Fibroblast of peridontal ligament (primary cell): ENCODE results near the gene BMP8B.
"Not testable (repeated sequence)": the region's sequence is repeated elsewhere in the genome, so short reads cannot be mapped to it uniquely, and the experiment has no call there.

Source experiments
- DNase-seq: peaks from one replicate; pipeline ENCODE4 v3.0.0-alpha.2; 2010; ENCODE audit errors: extremely low read depth

The BMP8B gene, protein sequence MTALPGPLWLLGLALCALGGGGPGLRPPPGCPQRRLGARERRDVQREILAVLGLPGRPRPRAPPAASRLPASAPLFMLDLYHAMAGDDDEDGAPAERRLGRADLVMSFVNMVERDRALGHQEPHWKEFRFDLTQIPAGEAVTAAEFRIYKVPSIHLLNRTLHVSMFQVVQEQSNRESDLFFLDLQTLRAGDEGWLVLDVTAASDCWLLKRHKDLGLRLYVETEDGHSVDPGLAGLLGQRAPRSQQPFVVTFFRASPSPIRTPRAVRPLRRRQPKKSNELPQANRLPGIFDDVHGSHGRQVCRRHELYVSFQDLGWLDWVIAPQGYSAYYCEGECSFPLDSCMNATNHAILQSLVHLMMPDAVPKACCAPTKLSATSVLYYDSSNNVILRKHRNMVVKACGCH

DNA sequence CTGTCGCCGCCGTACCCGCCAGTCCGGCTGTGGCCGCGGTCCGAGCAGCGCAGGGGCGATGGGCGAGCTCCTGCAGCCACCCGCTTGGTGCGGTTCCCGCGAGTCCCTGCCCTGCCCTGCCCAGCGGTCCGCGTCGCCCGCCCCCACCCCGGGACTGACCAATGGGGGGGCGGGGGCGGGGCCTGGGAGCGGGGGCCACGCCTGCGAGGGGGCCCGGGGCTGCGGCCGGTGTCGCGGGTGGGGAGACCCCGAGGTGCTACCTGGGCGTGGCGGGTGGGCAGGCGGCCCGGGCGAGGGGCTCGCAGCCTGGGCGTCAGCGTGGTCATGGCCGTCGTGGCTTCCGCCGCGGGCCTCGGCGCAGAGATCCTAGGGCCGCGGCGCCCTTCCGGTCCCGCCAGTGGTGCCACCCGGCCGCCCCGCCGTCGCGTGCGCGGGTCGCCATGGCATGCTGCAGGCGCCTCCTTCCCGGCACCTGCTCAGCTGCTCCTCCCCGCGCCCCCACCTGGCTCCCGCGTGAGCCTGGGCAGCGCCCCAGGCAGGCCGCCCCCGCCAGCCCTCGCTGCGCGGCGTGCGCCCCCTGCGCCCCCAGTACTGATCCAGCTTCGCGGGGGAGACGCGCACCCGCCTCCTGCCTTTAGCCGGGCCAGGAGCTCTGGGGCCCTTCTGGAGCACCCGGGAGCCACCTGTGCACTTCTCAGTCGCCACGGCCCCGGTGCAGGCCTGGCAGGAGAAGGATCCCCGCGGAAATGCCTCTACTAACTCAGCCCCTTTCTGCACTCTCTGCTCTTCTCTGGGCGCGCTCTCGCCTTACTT lies at the start of gene BMP8B:
TSS of gene BMP8B (minus strand) at position 108 of the 813 bp plus-strand sequence. CDS start 380 bp downstream, outside the sequence.
- no peak for DNase-seq

DNA sequence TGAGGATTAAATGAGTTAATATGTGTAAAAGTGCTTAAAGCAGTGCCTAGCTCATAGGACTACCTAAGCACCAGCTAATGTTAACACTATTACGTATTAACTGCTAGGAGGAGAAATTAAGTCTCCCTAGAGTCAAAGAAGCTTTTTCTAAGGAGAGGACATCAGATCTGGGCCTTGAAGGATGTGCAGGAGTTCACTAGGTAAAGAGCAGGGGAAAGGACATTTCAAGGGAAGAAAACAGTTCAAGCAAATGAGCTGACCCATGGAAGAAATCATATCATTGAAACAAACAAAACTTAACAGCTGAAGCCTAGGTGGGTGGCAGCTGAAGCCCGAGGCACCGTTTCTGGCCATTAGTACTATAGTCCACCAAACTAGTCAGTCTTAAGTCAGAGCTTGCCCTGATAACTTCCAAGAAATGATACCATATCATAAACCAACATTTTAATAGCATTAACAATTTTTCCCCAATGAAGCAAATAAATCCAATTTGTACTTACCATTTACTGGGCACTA lies 48.0 kb upstream of the BMP8B start:
- DNase-seq: no peak

DNA sequence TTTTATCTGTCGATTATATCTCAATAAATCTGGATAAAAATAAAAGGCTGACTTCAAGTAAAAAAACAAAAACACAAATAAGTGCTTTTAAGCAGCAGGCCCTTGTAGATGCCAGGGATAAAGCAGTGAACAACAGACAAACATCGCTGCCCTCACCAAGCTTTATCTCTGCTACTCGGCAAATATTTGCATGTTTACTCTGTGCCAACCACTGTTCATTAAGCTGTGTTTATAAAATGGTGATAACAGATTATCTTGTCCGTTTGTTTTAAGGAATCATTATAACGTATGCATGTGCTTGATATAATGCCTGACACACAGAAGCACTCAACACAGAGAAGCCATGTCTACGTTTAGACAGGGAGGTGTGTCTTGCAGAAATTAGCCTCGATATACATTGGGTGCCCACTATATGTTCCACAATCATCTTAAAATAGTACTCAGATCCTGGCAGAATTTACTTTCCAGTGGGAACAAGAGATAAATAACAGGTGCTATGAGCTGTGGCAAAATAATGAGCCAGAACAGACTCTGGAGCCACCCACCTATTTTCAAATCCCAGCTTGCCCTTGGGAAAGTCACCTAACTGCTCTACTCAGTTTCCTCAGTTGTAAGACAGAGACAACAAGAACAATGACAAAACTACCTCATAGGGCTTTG lies 47.4 kb upstream of the BMP8B start:
- DNase-seq: no peak

DNA sequence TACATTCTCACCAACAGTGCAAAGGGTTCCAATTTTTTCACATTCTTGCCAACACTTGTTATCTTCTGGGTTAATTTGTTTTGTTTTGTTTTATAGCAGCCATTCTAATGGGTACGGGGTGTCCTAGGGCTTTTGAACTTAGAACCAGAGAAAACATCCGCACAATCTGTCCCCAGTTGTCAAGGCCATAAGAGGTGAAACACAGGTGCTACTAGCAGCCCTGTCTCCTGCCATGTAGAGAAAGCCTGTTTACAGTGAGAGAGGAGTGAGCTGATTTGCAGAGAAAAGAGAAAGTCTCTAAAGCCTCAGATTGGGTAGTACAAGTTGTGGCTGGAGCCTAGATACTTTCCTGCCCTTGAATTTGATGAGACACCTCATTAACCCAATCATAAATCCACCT lies 46.4 kb upstream of the BMP8B start:
- DNase-seq: no peak

DNA sequence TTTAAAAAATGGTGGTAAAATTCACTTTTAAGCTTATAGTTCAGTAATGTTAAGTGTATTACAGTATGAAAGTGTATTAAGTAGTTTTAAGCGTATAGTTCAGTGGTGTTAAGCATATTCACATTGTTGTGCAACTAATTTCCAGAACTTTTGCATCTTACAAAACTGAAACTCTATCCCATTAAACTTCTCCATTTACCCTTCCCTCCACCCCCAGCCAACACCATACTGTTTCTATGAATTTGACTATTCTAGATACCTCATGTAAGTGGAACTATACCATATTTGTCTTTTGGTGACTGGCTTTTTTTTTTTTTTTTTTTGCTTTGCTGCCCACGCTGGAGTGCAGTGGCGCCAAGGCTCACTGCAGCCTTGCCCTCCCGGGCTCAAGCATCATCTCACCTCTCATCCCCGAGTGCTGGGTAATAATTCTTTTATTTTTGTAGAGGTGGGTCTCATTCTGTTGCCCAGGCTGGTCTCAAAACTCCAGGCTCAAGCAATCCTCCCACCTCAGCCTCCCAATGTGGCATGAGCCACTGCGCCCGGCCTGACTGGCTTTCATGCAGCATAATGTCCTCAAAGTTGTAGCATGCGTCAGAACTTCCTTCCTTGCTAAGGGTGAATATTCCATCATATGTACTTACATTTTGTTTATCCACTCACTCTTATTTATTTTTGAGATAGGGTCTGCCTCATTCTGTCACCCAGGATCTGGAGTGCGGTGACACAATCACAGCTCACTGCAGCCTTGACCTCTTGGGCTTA lies 45.1 kb upstream of the BMP8B start:
- no peak for DNase-seq

DNA sequence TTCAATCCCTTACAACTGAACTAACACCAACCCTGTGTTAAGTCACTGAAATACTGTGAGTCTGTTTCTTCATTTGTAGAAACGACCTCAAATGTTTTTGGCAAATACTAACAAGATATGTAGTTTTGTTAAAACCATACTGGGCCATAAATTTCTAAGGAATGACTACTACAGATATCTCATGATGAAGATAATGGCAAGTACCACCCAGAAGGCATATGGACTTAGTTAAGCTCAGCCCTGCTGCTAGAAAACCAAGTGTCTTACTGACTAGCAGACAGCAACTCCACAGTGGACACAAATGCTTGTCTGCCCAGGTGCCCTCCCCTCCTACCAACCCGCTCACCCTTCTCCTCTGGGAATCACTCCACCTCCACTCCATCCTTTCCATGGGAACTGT lies 44.5 kb upstream of the BMP8B start:
- peak; percentile 78 for DNase-seq

DNA sequence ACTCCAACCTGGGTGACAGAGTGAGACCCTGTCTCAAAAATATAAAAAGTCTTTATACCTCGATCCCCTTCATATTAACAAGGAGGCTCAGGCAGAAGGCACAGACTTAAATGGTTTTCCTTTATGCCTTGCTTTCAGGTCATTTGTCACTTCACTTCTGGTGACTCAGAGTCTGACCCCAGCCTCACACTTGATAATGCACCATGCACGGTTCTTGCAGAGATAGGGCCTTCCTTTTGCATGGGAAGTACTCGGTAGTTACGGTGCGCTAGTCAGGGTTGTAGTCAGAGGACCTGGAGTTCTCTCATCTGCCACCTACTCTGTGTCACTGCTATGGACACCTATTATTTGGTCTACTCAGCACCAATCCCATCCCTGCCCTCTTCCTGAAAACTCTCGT lies 43.6 kb upstream of the BMP8B start:
- DNase-seq: no peak

DNA sequence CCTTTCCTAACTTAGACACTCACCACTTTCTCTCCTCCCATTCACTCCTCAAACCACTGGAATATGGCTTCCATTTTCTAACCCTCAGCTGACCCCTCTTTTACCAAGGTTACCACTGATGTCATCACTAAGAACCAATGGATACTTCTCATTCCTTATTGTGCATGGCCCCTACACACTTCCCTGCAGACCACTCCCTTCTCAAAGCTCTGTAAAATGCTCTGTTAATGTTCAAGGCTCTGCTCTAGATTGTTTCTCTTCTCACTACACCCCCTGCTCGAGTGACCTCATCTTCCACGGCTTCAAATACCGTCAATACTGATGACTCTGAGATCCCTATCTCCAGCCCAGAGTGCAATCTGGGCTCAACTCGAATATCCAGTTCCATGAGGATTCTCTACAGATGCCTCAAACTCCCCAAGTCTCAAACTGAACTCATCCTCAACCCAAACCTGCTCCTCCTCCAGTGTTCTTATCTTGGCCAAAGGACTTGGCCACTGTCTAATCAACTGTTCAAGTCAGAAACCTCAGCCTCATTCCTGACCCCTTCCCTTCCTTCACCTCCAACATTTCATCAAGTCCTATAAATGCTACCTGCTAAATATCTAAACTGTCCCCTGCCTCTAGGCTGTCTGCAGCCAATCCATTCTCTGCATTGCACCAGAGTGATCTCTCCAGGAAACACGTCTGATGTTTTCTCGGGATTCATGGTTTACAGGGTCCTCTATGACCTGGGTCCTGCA lies 41.3 kb upstream of the BMP8B start:
- peak; percentile 13 for DNase-seq

DNA sequence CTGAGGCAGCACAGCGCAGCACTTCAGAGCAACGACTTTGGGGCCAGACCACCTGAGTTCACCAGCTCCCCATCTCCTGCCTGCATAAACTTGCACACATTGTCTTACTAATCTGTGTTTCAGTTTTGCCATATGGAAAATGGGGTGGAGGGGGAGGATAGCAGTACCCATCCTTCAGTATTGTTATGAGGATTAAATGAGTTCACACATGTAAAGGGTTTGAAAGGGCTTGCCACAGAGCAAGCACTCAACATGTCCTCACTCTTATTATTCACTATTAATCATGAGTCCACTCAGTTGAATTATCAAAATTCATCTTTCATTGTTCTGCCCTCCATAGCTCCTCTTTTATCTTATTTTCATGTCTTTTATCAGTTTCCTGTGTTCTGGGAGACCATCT lies 40.1 kb upstream of the BMP8B start:
- DNase-seq: no peak

DNA sequence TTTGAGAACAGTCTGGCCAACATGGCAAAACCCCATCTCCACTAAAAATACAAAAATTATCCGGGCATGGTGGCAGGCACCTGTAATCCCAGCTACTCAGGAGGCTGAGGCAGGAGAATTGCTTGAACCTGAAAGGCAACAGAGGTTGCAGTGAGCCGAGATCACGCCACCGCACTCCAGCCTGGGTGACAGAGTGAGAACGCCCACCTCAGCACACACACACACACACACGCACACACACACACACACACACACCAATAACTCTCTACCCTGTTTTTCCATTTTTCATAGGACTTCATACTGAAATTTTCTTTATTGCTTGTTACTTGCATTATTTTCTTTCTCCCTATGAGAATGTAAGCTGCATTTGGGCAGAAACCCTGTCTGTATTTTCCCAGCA lies 39.6 kb upstream of the BMP8B start:
- not testable (repeated sequence) for DNase-seq

DNA sequence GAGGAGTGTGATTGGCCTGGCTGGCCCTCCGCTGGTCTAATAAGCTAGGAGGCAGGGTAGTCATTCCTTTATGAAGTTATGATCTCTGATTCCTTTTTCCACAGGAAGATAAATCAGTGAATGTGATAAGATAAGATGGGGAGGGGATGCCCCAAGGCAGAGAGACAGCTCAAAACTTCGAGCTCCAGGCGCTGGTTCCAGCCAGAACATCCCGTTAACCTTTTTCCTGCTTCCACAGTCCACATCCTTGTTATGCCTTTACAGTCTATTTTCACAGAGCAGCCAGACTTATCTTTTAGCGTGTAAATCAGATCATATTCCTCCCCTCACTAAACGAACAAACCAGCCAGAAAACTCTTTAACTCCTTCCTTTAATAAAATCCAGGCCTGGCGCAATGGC lies 38.5 kb upstream of the BMP8B start:
- DNase-seq: no peak

DNA sequence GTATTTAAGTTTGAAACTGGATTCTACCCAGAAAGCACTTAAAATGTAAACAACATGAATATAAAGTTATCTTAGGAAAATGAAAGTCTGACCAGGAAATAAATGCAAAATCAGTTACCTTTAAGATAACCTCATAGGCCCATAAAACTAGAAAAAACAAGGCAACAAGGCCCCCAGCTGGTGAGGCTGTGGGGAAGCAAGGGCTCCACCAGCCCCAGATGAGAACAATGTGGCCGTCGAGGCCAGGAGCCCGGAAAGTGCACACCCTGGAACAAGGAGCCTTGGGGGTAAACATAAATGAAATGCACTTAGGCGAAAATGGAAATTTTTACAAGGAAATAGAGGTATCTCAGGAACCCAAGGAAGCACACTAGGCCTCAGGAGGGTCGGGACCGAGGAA lies 37.9 kb upstream of the BMP8B start:
- DNase-seq: no peak

DNA sequence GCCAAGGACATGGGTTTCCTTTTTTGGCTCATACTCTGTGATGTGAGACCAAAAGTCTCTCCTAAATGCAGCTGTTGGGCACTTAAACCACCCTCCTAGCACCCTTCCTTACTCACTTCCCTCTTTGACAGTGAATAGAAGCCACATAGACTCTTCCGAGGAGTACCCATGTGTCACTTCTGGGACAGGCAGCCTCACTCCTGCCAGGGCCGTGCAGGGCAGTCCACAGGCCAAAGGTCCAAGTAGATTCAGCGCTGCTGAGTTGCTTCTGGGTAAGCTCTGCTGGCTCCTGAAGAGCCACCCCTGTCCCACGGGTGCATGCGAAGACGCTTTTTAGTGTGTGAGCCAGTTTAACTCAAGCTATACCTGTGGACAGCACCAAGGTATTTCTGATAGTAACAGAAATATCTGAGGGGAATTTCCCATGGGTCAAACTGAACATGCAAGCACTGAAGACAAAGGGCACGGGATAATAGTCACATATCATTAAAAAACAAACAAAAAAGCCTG lies 36.8 kb upstream of the BMP8B start:
- DNase-seq: no peak

DNA sequence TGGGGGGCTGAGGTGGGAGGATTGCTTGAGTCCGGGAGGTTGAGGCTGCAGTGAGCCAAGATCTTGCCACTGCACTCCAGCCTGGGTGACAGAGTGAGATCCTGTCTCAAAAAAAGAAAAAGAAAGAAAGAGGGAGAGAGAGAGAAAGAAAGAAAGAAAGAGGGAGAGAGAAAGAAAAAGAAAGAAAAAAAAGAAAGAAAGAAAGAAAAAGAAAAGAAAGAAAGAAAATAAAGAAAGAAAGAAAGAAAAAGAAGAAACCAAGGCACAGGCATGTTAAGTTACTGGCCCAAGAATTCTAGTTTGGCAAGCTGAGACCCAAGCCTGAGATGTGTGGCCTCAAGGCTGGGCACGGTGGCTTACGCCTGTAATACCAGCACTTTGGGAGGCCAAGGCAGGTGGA lies 34.8 kb upstream of the BMP8B start:
- not testable (repeated sequence) for DNase-seq

DNA sequence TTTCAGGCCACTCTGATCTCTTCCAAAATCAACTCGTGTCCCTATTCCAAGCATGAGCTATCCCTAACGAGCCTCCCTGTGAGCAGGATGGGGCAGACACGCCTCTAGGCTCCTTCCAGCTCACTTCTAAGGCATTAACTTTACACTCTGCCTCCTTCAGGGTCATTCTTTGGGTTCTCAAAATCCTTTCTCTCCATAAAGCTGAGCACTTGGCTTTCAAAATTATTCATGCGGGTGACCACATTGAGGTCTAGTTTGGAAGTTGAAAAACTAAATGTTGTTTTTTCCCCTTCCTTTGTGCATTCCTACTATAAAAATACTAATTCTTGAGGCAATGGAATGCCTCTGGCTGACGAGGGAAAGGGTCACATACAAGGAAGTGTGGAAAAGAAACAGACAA lies 33.5 kb upstream of the BMP8B start:
- peak; percentile 54 for DNase-seq

DNA sequence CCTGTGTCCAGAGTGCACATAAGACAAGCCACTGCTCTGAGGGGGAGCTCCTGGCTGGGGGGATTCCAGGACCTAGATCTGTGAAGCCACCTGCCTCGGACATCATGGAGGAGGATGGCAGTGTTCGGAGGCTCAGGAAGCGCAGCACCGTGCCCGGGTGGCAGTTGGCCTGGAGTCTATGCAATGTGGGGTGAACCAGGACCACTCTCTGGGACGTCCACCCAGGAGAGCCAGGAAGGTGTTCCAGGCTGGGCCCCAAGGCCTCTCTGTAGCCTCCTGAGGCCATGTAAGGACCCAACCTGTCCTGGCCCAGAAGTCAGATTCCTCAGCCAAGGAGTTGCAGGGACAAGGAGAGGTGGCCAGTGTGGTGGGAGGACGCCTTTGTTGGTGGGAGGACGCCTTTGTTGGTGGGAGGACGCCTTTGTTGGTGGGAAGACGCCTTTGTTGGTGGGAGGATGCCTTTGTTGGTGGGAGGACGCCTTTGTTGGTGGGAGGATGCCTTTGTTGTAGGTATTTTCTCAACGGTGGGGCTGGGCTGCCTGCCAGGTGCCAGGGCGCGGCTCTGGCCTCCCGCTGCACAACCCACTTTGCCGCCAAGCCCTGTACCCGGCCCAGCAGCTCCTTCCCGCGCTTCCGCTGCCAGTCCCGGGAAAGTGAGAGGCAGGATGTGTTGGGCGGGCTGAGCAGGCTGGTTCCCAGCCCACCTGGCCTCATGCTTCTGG lies 30.6 kb upstream of the BMP8B start:
- DNase-seq: no peak

DNA sequence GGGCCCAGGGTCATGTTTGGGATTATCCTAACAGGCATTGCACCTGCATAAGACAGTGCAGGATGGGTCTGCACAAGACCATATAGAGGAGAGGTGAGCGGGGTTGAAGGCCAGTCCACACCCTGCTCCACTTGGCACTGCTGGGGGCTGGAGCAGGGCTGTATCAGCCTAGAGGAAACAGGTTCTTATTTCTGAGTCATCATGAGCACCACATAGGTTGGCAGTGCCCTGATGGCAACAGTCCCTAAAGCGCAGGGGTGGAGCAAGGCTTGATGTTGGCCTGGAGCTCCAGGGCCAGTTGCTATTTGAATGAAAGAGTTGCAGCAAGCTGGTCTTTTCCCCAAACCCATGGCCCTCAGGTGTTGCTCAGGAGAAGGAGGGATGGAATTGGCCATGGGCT lies 29.8 kb upstream of the BMP8B start:
- DNase-seq: no peak

DNA sequence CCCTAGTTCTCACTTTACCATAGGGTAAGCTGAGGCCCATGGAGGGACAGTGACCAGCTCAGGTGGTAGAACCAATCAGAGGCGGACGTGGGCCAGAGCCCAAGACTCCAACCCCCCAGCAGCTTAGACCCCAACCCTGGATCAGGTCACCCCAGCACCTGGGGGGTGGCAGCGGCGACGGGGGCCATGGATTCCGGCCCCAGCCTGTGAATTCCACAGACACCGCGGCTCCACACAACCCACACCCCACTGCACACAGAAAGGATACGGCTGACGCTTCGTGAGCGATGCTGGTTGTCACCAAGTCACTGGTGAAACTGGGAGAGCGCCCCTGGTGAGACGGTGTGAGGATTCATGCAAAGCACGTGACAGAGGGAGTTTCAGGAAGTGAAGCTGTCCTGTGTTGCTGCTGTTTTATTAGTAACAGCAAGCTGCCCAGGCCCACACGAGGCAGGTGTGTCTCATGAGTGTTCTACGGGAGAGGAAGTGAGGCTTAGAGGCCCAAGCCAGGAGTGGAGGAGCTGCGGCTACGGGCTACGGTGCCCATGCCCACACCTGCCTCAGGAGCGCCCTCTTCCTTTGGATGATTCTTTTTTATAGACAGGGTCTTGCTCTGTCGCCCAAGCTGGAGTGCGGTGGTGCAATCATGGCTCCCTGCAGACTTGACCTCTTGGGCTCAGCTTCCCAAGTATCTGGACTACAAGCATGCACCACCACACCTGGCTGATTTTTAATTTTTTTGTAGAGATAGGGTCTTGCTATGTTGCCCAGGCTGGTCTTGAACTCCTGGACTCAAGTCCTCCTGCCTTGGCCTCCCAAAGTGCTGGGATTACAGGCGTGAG lies 28.6 kb upstream of the BMP8B start:
- DNase-seq: not testable (repeated sequence)
